Measurements from ENCODE around the gene SPINK4. TPM values are rescaled to one million over a fixed set of nuclear protein-coding genes. Genes with fewer than 3 reads are reported as not detected.
A peak's percentile ranks its signal among the peaks of the same experiment; 100 is the strongest.

The SPINK4 gene
- total and polyA plus RNA-seq, 9 donors = not detected

GRCh38 chr9:33209394-33209793, 30.6 kb upstream of the SPINK4 start:
- Histone ChIP-seq H3K27me3 (no peaks in the 10 kb centered on the region), H3K27ac (no peak overlapping the region), H3K4me1 (ENCODE audit: insufficient read depth) (no peaks in the 10 kb centered on the region), H3K4me3 (no peak overlapping the region), H3K9me3 (no peaks in the 10 kb centered on the region), H3K36me3 (no peaks in the 10 kb centered on the region)
- no peak for DNase-seq
- 83 to 92% (median 92%) methylated on average over 1 of the region's 1 CpG for WGBS, 3 donors
- intact Hi-C loops (cut with DNase I) = no loop called here
- TF ChIP-seq POLR2A (IDR thresholded peaks at IDR 0.05) (no peak), EP300 (IDR thresholded peaks at IDR 0.05) (no peak), CTCF (IDR thresholded peaks at IDR 0.05) (no peak)

GRCh38 chr9:33210006-33210715, 29.8 kb upstream of the SPINK4 start:
- no peak for DNase-seq

GRCh38 chr9:33211695-33212393, 28.1 kb upstream of the SPINK4 start:
- Histone ChIP-seq H3K4me1 (ENCODE audit: insufficient read depth) (no peaks in the 10 kb centered on the region), H3K4me3 (no peak overlapping the region), H3K9me3 (no peaks in the 10 kb centered on the region), H3K36me3 (no peaks in the 10 kb centered on the region), H3K27ac (no peak overlapping the region), H3K27me3 (no peaks in the 10 kb centered on the region)
- intact Hi-C loops (cut with DNase I) = loop anchor here in 1 of 4 donors (10.0 kb wide), 1 partner anchor 47 kb away; the partner anchor contains the start of gene B4GALT1
- DNase-seq = peak in 2 of 5 donors; percentile 19 to 53
- no peak for TF ChIP-seq CTCF (IDR thresholded peaks at IDR 0.05)
- 11 to 18% (median 17%) methylated on average over 3 of the region's 3 CpGs for WGBS, 3 donors

More at GRCh38 chr9:33210006-33210715, 29.8 kb upstream of the SPINK4 start:
- Histone ChIP-seq H3K4me1 (ENCODE audit: insufficient read depth) (no peaks in the 10 kb centered on the region), H3K9me3 (no peaks in the 10 kb centered on the region), H3K27ac (no peak overlapping the region), H3K4me3 (no peak overlapping the region), H3K36me3 (no peaks in the 10 kb centered on the region), H3K27me3 (no peaks in the 10 kb centered on the region)
- TF ChIP-seq EP300 (IDR thresholded peaks at IDR 0.05) (no peak), POLR2A (IDR thresholded peaks at IDR 0.05) (no peak), CTCF (IDR thresholded peaks at IDR 0.05) (no peak)
- intact Hi-C loops (cut with DNase I) = loop anchor here in 1 of 4 donors (10.0 kb wide), 1 partner anchor 45 kb away; the partner anchor contains the start of gene B4GALT1
- 91 to 95% (median 92%) methylated on average over 4 of the region's 4 CpGs for WGBS, 3 donors

- no peak overlapping the region for H3K27ac ChIP-seq
- no peak overlapping the region for H3K4me3 ChIP-seq
- H3K4me1 ChIP-seq (ENCODE audit: insufficient read depth) = peaks cover 3% of the 10 kb centered on the region
- H3K27me3 ChIP-seq = no peaks in the 10 kb centered on the region
- TF ChIP-seq CTCF (IDR thresholded peaks at IDR 0.05) (no peak), EP300 (IDR thresholded peaks at IDR 0.05) (no peak), POLR2A (IDR thresholded peaks at IDR 0.05) (no peak)
- intact Hi-C loops (cut with DNase I) = no loop called here
- H3K36me3 ChIP-seq = no peaks in the 10 kb centered on the region
- DNase-seq = no peak
- WGBS, 3 donors = 79 to 84% (median 82%) methylated on average over 14 of the region's 14 CpGs
- no peaks in the 10 kb centered on the region for H3K9me3 ChIP-seq
These were observed 19.0 kb upstream of the SPINK4 start for GRCh38 chr9:33220681-33221567.
